Measurements from ENCODE around the gene PAX7.

DNA sequence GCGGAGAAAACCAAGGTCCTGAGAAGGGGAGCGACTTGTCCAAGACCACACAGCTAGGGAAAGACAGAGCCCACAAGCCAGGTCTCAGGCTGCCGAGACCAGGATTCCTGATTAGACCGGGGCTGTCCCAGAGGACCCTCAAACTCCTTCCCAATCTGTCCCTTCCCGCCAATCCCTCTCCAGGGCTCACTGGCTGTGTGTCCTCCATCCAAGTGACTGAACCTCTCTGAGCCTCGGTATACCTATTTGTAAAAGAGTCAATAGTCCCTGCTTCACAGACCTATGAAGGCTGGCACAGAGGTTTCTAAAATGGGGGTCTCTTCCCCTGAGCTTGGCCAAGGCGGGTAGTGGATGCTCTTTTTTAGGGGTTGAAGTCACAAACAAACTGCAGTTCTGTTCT is 56.6 kb downstream of the PAX7 start:
- TF ChIP-seq NONO (IDR thresholded peaks at IDR 0.05; ENCODE audit: low read depth in 2 of 2, low read length in 1 of 2): no peak
- no peak for TF ChIP-seq RNF2 (IDR thresholded peaks at IDR 0.05)
- no peak for TF ChIP-seq ERF (CRISPR knock-in tag; IDR thresholded peaks at IDR 0.05)
- TF ChIP-seq SRF (CRISPR knock-in tag; IDR thresholded peaks at IDR 0.05): no peak
- TF ChIP-seq, protein P1, sequence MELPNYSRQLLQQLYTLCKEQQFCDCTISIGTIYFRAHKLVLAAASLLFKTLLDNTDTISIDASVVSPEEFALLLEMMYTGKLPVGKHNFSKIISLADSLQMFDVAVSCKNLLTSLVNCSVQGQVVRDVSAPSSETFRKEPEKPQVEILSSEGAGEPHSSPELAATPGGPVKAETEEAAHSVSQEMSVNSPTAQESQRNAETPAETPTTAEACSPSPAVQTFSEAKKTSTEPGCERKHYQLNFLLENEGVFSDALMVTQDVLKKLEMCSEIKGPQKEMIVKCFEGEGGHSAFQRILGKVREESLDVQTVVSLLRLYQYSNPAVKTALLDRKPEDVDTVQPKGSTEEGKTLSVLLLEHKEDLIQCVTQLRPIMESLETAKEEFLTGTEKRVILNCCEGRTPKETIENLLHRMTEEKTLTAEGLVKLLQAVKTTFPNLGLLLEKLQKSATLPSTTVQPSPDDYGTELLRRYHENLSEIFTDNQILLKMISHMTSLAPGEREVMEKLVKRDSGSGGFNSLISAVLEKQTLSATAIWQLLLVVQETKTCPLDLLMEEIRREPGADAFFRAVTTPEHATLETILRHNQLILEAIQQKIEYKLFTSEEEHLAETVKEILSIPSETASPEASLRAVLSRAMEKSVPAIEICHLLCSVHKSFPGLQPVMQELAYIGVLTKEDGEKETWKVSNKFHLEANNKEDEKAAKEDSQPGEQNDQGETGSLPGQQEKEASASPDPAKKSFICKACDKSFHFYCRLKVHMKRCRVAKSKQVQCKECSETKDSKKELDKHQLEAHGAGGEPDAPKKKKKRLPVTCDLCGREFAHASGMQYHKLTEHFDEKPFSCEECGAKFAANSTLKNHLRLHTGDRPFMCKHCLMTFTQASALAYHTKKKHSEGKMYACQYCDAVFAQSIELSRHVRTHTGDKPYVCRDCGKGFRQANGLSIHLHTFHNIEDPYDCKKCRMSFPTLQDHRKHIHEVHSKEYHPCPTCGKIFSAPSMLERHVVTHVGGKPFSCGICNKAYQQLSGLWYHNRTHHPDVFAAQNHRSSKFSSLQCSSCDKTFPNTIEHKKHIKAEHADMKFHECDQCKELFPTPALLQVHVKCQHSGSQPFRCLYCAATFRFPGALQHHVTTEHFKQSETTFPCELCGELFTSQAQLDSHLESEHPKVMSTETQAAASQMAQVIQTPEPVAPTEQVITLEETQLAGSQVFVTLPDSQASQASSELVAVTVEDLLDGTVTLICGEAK (IDR thresholded peaks at IDR 0.05): no peak
- TF ChIP-seq, protein P1 (CRISPR knock-in tag; IDR thresholded peaks at IDR 0.05): no peak
- no peak for TF ChIP-seq ATF7 (IDR thresholded peaks at IDR 0.05)
